ENCODE data around the gene CFAP57. TPM values are rescaled to one million over a fixed set of nuclear protein-coding genes. Genes with fewer than 3 reads are reported as not detected.

Gene CFAP57
- total RNA-seq, 4 donors from 2014 or later = 0.44 TPM; not detected in 3

GRCh38 chr1:43199093-43199726 lies 27.1 kb downstream of the CFAP57 start:
- TF ChIP-seq CTCF (IDR thresholded peaks at IDR 0.05; ENCODE audit: low read depth) = no peak

- TF ChIP-seq CTCF (IDR thresholded peaks at IDR 0.05; ENCODE audit: low read depth) = no peak
Observed at GRCh38 chr1:43203859-43204258, 31.7 kb downstream of the CFAP57 start.

- TF ChIP-seq CTCF (IDR thresholded peaks at IDR 0.05; ENCODE audit: low read depth) = no peak
Observed at GRCh38 chr1:43204394-43204793, 32.3 kb downstream of the CFAP57 start.

- no peak for TF ChIP-seq CTCF (IDR thresholded peaks at IDR 0.05; ENCODE audit: low read depth)
Observed at GRCh38 chr1:43205671-43206070, 33.5 kb downstream of the CFAP57 start.

- TF ChIP-seq CTCF (IDR thresholded peaks at IDR 0.05; ENCODE audit: low read depth) = no peak
Observed at GRCh38 chr1:43206600-43207228, 34.6 kb downstream of the CFAP57 start.

- no peak for TF ChIP-seq CTCF (IDR thresholded peaks at IDR 0.05; ENCODE audit: low read depth)
Observed at GRCh38 chr1:43207229-43207853, 35.2 kb downstream of the CFAP57 start.
